Transverse colon (tissue), 3 donors: ENCODE measurements around the gene PANX3.

Experiments used
- EP300 ChIP-seq: sonication (generic); formaldehyde crosslinking; IDR thresholded peaks from one replicate; pipeline ENCODE4 v1.6.1; 2017; ENCODE audit warnings: antibody characterized with exemption, low read depth
- TF ChIP-seq, protein P1 (sequence below), 5 experiments: fragments of 200-600 bp in 3 of 5; fragments of 450-650 bp in 2 of 5; sonication (generic) in 3 of 5; IDR thresholded peaks; 1 replicate in 2 of 5; 2 replicates in 3 of 5; pipeline ENCODE4 v1.5.1; 2016 to 2017; ENCODE audit warnings: antibody characterized with exemption in 5 of 5, inconsistent platforms in 3 of 5, mild to moderate bottlenecking in 2 of 5, moderate library complexity in 1 of 5

DNA sequence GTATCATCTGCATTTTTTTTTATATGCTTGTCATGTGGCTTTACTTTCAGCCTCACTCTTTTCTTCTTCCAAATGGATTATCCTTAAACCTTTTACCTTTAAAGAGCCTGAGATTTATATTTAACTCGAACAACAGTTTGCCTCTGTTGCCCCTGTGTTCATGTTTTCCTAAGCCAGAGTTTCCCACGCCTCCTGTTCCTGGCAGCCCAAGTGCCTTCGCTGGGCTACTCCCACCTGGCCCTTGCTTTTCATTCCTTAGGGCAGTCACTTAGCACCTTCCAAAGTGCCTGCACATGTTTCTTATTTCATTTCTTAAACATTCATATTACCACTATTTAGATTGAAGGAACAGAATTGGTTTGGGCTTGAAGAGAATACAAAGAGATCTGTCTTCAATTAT is 24.7 kb downstream of the PANX3 start:
- no peak for TF ChIP-seq EP300
- TF ChIP-seq, protein P1, sequence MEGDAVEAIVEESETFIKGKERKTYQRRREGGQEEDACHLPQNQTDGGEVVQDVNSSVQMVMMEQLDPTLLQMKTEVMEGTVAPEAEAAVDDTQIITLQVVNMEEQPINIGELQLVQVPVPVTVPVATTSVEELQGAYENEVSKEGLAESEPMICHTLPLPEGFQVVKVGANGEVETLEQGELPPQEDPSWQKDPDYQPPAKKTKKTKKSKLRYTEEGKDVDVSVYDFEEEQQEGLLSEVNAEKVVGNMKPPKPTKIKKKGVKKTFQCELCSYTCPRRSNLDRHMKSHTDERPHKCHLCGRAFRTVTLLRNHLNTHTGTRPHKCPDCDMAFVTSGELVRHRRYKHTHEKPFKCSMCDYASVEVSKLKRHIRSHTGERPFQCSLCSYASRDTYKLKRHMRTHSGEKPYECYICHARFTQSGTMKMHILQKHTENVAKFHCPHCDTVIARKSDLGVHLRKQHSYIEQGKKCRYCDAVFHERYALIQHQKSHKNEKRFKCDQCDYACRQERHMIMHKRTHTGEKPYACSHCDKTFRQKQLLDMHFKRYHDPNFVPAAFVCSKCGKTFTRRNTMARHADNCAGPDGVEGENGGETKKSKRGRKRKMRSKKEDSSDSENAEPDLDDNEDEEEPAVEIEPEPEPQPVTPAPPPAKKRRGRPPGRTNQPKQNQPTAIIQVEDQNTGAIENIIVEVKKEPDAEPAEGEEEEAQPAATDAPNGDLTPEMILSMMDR (IDR thresholded peaks at IDR 0.05): no peak
